Adrenal gland (tissue), 5 donors: ENCODE data around the gene STRIP2.

ENCODE experiments used
- CTCF ChIP-seq, 6 experiments: fragments of 450-650 bp in 4 of 6; fragments of 200-600 bp in 2 of 6; sonication (generic) in 1 of 6; IDR thresholded peaks; 1 replicate in 5 of 6; 2 replicates in 1 of 6; pipeline versions ENCODE4 v1.5.1 to v1.8.0; 2016 to 2021; ENCODE audit warnings: antibody characterized with exemption in 6 of 6, mild to moderate bottlenecking in 2 of 6, moderate library complexity in 1 of 6
- POLR2A ChIP-seq, 2 donors: fragments of 450-650 bp; IDR thresholded peaks; one replicate each; pipeline ENCODE4 v1.6.1; 2017; ENCODE audit warnings: antibody characterized with exemption in 2 of 2, mild to moderate bottlenecking in 2 of 2, moderate library complexity in 1 of 2
- donor health status: DM: no; HTN: no; CAD: no.

GRCh38 chr7:129452589-129453231, 18.5 kb downstream of the STRIP2 start:
- TF ChIP-seq POLR2A (IDR thresholded peaks at IDR 0.05) (no peak), CTCF (IDR thresholded peaks at IDR 0.05) (no peak)
